ENCODE data around the gene DHRSX. TPM values are rescaled to one million over a fixed set of nuclear protein-coding genes. Genes with fewer than 3 reads are reported as not detected.
"Not testable (repeated sequence)": the region's sequence is repeated elsewhere in the genome, so short reads cannot be mapped to it uniquely, and the experiment has no call there.

DHRSX gene
- total RNA-seq, 1 donor from 2014 or later = 24.9 TPM

GRCh38 chrX:2264179-2265030 lies 236.4 kb downstream of the DHRSX start:
- intact Hi-C loops (cut with DNase I) = no loop called here
- DNase-seq (ENCODE audit: low spot score) = peak; percentile 56

- DNase-seq (ENCODE audit: low spot score) = peak; percentile 22
- intact Hi-C loops (cut with DNase I) = no loop called here
Observed at GRCh38 chrX:2263203-2263602, 237.6 kb downstream of the DHRSX start.

GRCh38 chrX:2262668-2263055 lies 238.1 kb downstream of the DHRSX start:
- DNase-seq (ENCODE audit: low spot score) = peak; percentile 66

GRCh38 chrX:2261831-2262667 lies 238.7 kb downstream of the DHRSX start:
- intact Hi-C loops (cut with DNase I) = no loop called here
- peak; percentile 67 for DNase-seq (ENCODE audit: low spot score)

More at GRCh38 chrX:2262668-2263055, 238.1 kb downstream of the DHRSX start:
- intact Hi-C loops (cut with DNase I) = no loop called here

GRCh38 chrX:2252331-2253065 lies 248.3 kb downstream of the DHRSX start:
- DNase-seq (ENCODE audit: low spot score) = peak; percentile 2
- intact Hi-C loops (cut with DNase I) = no loop called here

GRCh38 chrX:2251211-2251610 lies 249.6 kb downstream of the DHRSX start:
- intact Hi-C loops (cut with DNase I) = no loop called here
- DNase-seq (ENCODE audit: low spot score) = peak; percentile 41

GRCh38 chrX:2243913-2244460 lies 256.8 kb downstream of the DHRSX start:
- intact Hi-C loops (cut with DNase I) = no loop called here
- no peak for DNase-seq (ENCODE audit: low spot score)

- no peak for DNase-seq (ENCODE audit: low spot score)
- intact Hi-C loops (cut with DNase I) = no loop called here
Observed at GRCh38 chrX:2242980-2243379, 257.8 kb downstream of the DHRSX start.

- no peak for DNase-seq (ENCODE audit: low spot score)
- intact Hi-C loops (cut with DNase I) = no loop called here
Observed at GRCh38 chrX:2242326-2242725, 258.4 kb downstream of the DHRSX start.

- intact Hi-C loops (cut with DNase I); DNase-seq (ENCODE audit: low spot score): not testable (repeated sequence)
Observed at GRCh38 chrX:2241496-2241895, 259.3 kb downstream of the DHRSX start.

- intact Hi-C loops (cut with DNase I); DNase-seq (ENCODE audit: low spot score): not testable (repeated sequence)
Observed at GRCh38 chrX:2240761-2241160, 260.0 kb downstream of the DHRSX start.

GRCh38 chrX:2237976-2238375 lies 262.8 kb downstream of the DHRSX start:
- intact Hi-C loops (cut with DNase I) = no loop called here
- peak; percentile 24 for DNase-seq (ENCODE audit: low spot score)

GRCh38 chrX:2231570-2232192 lies 269.1 kb downstream of the DHRSX start:
- no peak for DNase-seq (ENCODE audit: low spot score)
- intact Hi-C loops (cut with DNase I) = no loop called here

GRCh38 chrX:2230457-2230856 lies 270.3 kb downstream of the DHRSX start:
- DNase-seq (ENCODE audit: low spot score) = no peak
- intact Hi-C loops (cut with DNase I) = no loop called here

GRCh38 chrX:2228536-2228935 lies 272.2 kb downstream of the DHRSX start:
- DNase-seq (ENCODE audit: low spot score) = no peak
- intact Hi-C loops (cut with DNase I) = no loop called here

- intact Hi-C loops (cut with DNase I) = no loop called here
- DNase-seq (ENCODE audit: low spot score) = no peak
Observed at GRCh38 chrX:2226906-2227656, 273.7 kb downstream of the DHRSX start.

GRCh38 chrX:2226182-2226581 lies 274.6 kb downstream of the DHRSX start:
- intact Hi-C loops (cut with DNase I) = no loop called here
- DNase-seq (ENCODE audit: low spot score) = no peak

- intact Hi-C loops (cut with DNase I) = no loop called here
- no peak for DNase-seq (ENCODE audit: low spot score)
Observed at GRCh38 chrX:2224597-2225235, 276.1 kb downstream of the DHRSX start.

Data from cardiac septum (tissue), 1 donor.